WTC11 (cell line): ENCODE data around the gene PPA2. TPM values are rescaled to one million over a fixed set of nuclear protein-coding genes. Genes with fewer than 3 reads are reported as not detected.

Experiments
- ATAC-seq: fragments of 200-7000 bp; cut with Tn5 transposase; 2 replicates; pipeline ENCODE4 v1.10.0; 2021; ENCODE audit warnings: mild to moderate bottlenecking, moderate library complexity
- CTCF ChIA-PET: fragments of 300-600 bp; sonication (Branson Sonifier 250); formaldehyde crosslinking; loops from one replicate; lab custom pipeline; 2021; ENCODE audit warnings: antibody characterized with exemption; lab: Charles Lee
- POLR2A ChIA-PET: fragments of 350-600 bp; sonication (Branson Sonifier 250); formaldehyde crosslinking; loops from one replicate; lab custom pipeline; 2021; ENCODE audit warnings: antibody characterized with exemption; lab: Charles Lee
- DNase-seq: peaks from one replicate; pipeline ENCODE4 v3.0.0; 2021; ENCODE audit warnings: low spot score
- H3K27ac Mint-ChIP-seq: 2 replicates; pipeline ENCODE4 v1.8.0; 2021; ENCODE audit warnings: mixed read lengths
- H3K27me3 Mint-ChIP-seq: 2 replicates; pipeline ENCODE4 v1.8.0; 2021; ENCODE audit warnings: low read depth, mild to moderate bottlenecking, moderate library complexity, mixed read lengths
- H3K36me3 Mint-ChIP-seq: 2 replicates; pipeline ENCODE4 v1.8.0; 2021; ENCODE audit warnings: mixed read lengths
- H3K4me1 Mint-ChIP-seq: 2 replicates; pipeline ENCODE4 v1.8.0; 2022; ENCODE audit warnings: mixed read lengths
- H3K4me3 Mint-ChIP-seq: 2 replicates; pipeline ENCODE4 v1.8.0; 2021; ENCODE audit warnings: mild to moderate bottlenecking, moderate library complexity, mixed read lengths
- H3K9me3 Mint-ChIP-seq: 2 replicates; pipeline ENCODE4 v1.8.0; 2021; ENCODE audit warnings: mixed read lengths
- ESRRA ChIP-seq: sonication (generic); formaldehyde crosslinking; IDR thresholded peaks from 2 replicates; pipeline ENCODE4 v1.8.1; 2022; ENCODE audit warnings: mild to moderate bottlenecking, missing genetic modification reagents, borderline replicate concordance
- FOXJ3 ChIP-seq: sonication (generic); formaldehyde crosslinking; IDR thresholded peaks from 2 replicates; pipeline ENCODE4 v1.9.0; 2021; ENCODE audit warnings: missing genetic modification reagents, mild to moderate bottlenecking, borderline replicate concordance
- GTF2I ChIP-seq: fragments of 250-450 bp; sonication (Bioruptor Pico); conservative IDR thresholded peaks from 2 replicates; pipeline ENCODE4 v1.4.0; 2021; ENCODE audit warnings: mild to moderate bottlenecking
- MXD4 ChIP-seq: fragments of 250-450 bp; sonication (Bioruptor Pico); IDR thresholded peaks from 2 replicates; pipeline ENCODE4 v1.8.0; 2021; ENCODE audit warnings: mild to moderate bottlenecking, moderate library complexity, borderline replicate concordance
- NFE2L1 ChIP-seq: sonication (generic); formaldehyde crosslinking; IDR thresholded peaks from 2 replicates; pipeline ENCODE4 v1.8.1; 2023; ENCODE audit warnings: missing genetic modification reagents
- NR3C1 ChIP-seq: sonication (generic); formaldehyde crosslinking; conservative IDR thresholded peaks from 2 replicates; pipeline ENCODE4 v1.8.1; 2023; ENCODE audit warnings: low read depth, mild to moderate bottlenecking, missing genetic modification reagents
- OVOL2 ChIP-seq: fragments of 250-450 bp; sonication (Bioruptor Pico); IDR thresholded peaks from 2 replicates; pipeline ENCODE4 v1.9.0; 2021; ENCODE audit warnings: mild to moderate bottlenecking, borderline replicate concordance
- PRRX2 ChIP-seq: fragments of 250-450 bp; sonication (Bioruptor Pico); IDR thresholded peaks from 2 replicates; pipeline ENCODE4 v1.8.0; 2021; ENCODE audit warnings: mild to moderate bottlenecking
- SOX15 ChIP-seq: fragments of 250-450 bp; sonication (Bioruptor Pico); IDR thresholded peaks from 2 replicates; pipeline ENCODE4 v1.9.0; 2021; ENCODE audit warnings: mild to moderate bottlenecking
- ZBTB21 ChIP-seq: sonication (generic); formaldehyde crosslinking; IDR thresholded peaks from 2 replicates; pipeline ENCODE4 v1.8.1; 2023; ENCODE audit warnings: mild to moderate bottlenecking, missing genetic modification reagents, borderline replicate concordance
- ZNF121 ChIP-seq: sonication (generic); formaldehyde crosslinking; IDR thresholded peaks from 2 replicates; pipeline ENCODE4 v1.8.0; 2023; ENCODE audit warnings: missing genetic modification reagents
- ZNF138 ChIP-seq: sonication (generic); formaldehyde crosslinking; conservative IDR thresholded peaks from 2 replicates; pipeline ENCODE4 v1.8.1; 2022; ENCODE audit warnings: mild to moderate bottlenecking, moderate library complexity, missing genetic modification reagents
- ZNF232 ChIP-seq: sonication (generic); formaldehyde crosslinking; IDR thresholded peaks from 2 replicates; pipeline ENCODE4 v1.8.0; 2022; ENCODE audit warnings: mild to moderate bottlenecking, missing genetic modification reagents
- ZNF416 ChIP-seq: fragments of 250-450 bp; sonication (Bioruptor Pico); IDR thresholded peaks from 2 replicates; pipeline ENCODE4 v1.9.0; 2021; ENCODE audit warnings: mild to moderate bottlenecking, inconsistent platforms
- total RNA-seq: library from RNA; stranded (reverse); gene quantifications from 3 replicates; pipeline ENCODE4 v1.2.3, GENCODE V29; 2021
- TF ChIP-seq, protein P1 (sequence below): sonication (generic); formaldehyde crosslinking; IDR thresholded peaks from 2 replicates; pipeline ENCODE4 v1.8.1; 2022; ENCODE audit warnings: low read depth, missing genetic modification reagents, borderline replicate concordance
- TF ChIP-seq, protein P2 (sequence below): sonication (generic); formaldehyde crosslinking; IDR thresholded peaks from 2 replicates; pipeline ENCODE4 v1.8.0; 2022; ENCODE audit warnings: mild to moderate bottlenecking, missing genetic modification reagents
- TF ChIP-seq, protein P3 (sequence below): sonication (generic); formaldehyde crosslinking; IDR thresholded peaks from 2 replicates; pipeline ENCODE4 v1.8.0; 2023; ENCODE audit warnings: missing genetic modification reagents
- TF ChIP-seq, protein P4 (sequence below): sonication (generic); formaldehyde crosslinking; IDR thresholded peaks from 2 replicates; pipeline ENCODE4 v1.8.1; 2023; ENCODE audit warnings: mild to moderate bottlenecking, missing genetic modification reagents, borderline replicate concordance
- TF ChIP-seq, protein P5 (sequence below): sonication (generic); formaldehyde crosslinking; IDR thresholded peaks from 2 replicates; pipeline ENCODE4 v1.8.1; 2022; ENCODE audit warnings: mild to moderate bottlenecking, moderate library complexity, missing genetic modification reagents
- TF ChIP-seq, protein P6 (sequence below): fragments of 250-450 bp; sonication (Bioruptor Pico); IDR thresholded peaks from 2 replicates; pipeline ENCODE4 v2.1.2; 2022; ENCODE audit warnings: mild to moderate bottlenecking, moderate library complexity
- TF ChIP-seq, protein P7 (sequence below): sonication (generic); formaldehyde crosslinking; IDR thresholded peaks from 2 replicates; pipeline ENCODE4 v1.8.1; 2023; ENCODE audit warnings: mild to moderate bottlenecking, missing genetic modification reagents, moderate library complexity
- TF ChIP-seq, protein P8 (sequence below): fragments of 200-600 bp; IDR thresholded peaks from 2 replicates; pipeline ENCODE4 v1.8.0; 2022; ENCODE audit warnings: antibody characterized with exemption
- TF ChIP-seq, protein P9 (sequence below): fragments of 250-450 bp; sonication (Bioruptor Pico); IDR thresholded peaks from 2 replicates; pipeline ENCODE4 v1.9.0; 2021; ENCODE audit warnings: moderate library complexity, mild to moderate bottlenecking, inconsistent platforms, borderline replicate concordance

Gene PPA2
- total RNA-seq, 1 experiment from 2014 or later, result 50.8 TPM

DNA sequence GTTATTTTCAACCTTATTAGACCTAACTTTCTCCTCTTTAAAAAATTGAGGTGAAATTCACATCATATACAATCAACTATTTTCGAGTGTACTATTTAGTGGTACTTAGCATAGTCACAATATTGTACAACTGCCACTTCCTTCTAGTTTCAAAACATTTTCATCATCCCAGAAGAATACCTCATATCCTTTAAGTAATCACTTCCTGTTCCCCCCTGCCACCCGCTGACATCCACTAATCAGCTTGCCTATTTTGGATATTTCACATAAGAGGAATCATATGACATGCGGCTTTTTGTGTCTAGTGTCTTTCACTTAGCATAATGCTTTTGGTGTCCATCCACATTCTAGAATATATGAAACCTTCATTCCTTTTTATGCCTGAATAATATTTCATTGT is 10.0 kb upstream of the PPA2 start:
- H3K27me3 Mint-ChIP-seq, result peaks cover 22% of the 10 kb centered on the region
- ChIA-PET POLR2A (no interaction called here), CTCF (no interaction called here)
- no peaks in the 10 kb centered on the region for H3K4me1 Mint-ChIP-seq
- H3K4me3 Mint-ChIP-seq, result no peak overlapping the region
- H3K36me3 Mint-ChIP-seq, result no peaks in the 10 kb centered on the region; the same call in 1 of the 2 replicates
- DNase-seq (no peak), ATAC-seq (no peak)
- H3K9me3 Mint-ChIP-seq, result peaks cover 31% of the 10 kb centered on the region
- TF ChIP-seq SOX15, result no peak
- no peak for TF ChIP-seq GTF2I
- TF ChIP-seq, protein P1, sequence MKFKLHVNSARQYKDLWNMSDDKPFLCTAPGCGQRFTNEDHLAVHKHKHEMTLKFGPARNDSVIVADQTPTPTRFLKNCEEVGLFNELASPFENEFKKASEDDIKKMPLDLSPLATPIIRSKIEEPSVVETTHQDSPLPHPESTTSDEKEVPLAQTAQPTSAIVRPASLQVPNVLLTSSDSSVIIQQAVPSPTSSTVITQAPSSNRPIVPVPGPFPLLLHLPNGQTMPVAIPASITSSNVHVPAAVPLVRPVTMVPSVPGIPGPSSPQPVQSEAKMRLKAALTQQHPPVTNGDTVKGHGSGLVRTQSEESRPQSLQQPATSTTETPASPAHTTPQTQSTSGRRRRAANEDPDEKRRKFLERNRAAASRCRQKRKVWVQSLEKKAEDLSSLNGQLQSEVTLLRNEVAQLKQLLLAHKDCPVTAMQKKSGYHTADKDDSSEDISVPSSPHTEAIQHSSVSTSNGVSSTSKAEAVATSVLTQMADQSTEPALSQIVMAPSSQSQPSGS (CRISPR knock-in tag), result no peak
- TF ChIP-seq OVOL2 (CRISPR knock-in tag), result no peak
- TF ChIP-seq, protein P2, sequence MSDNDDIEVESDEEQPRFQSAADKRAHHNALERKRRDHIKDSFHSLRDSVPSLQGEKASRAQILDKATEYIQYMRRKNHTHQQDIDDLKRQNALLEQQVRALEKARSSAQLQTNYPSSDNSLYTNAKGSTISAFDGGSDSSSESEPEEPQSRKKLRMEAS, result no peak
- no peak for TF ChIP-seq ZNF138 (CRISPR knock-in tag)
- TF ChIP-seq FOXJ3 (CRISPR knock-in tag), result no peak
- TF ChIP-seq, protein P3, sequence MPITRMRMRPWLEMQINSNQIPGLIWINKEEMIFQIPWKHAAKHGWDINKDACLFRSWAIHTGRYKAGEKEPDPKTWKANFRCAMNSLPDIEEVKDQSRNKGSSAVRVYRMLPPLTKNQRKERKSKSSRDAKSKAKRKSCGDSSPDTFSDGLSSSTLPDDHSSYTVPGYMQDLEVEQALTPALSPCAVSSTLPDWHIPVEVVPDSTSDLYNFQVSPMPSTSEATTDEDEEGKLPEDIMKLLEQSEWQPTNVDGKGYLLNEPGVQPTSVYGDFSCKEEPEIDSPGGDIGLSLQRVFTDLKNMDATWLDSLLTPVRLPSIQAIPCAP (CRISPR knock-in tag), result no peak
- TF ChIP-seq PRRX2 (CRISPR knock-in tag), result no peak
- TF ChIP-seq, protein P4, sequence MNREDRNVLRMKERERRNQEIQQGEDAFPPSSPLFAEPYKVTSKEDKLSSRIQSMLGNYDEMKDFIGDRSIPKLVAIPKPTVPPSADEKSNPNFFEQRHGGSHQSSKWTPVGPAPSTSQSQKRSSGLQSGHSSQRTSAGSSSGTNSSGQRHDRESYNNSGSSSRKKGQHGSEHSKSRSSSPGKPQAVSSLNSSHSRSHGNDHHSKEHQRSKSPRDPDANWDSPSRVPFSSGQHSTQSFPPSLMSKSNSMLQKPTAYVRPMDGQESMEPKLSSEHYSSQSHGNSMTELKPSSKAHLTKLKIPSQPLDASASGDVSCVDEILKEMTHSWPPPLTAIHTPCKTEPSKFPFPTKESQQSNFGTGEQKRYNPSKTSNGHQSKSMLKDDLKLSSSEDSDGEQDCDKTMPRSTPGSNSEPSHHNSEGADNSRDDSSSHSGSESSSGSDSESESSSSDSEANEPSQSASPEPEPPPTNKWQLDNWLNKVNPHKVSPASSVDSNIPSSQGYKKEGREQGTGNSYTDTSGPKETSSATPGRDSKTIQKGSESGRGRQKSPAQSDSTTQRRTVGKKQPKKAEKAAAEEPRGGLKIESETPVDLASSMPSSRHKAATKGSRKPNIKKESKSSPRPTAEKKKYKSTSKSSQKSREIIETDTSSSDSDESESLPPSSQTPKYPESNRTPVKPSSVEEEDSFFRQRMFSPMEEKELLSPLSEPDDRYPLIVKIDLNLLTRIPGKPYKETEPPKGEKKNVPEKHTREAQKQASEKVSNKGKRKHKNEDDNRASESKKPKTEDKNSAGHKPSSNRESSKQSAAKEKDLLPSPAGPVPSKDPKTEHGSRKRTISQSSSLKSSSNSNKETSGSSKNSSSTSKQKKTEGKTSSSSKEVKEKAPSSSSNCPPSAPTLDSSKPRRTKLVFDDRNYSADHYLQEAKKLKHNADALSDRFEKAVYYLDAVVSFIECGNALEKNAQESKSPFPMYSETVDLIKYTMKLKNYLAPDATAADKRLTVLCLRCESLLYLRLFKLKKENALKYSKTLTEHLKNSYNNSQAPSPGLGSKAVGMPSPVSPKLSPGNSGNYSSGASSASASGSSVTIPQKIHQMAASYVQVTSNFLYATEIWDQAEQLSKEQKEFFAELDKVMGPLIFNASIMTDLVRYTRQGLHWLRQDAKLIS (CRISPR knock-in tag), result no peak
- no peak for TF ChIP-seq NR3C1 (CRISPR knock-in tag)
- TF ChIP-seq, protein P5, sequence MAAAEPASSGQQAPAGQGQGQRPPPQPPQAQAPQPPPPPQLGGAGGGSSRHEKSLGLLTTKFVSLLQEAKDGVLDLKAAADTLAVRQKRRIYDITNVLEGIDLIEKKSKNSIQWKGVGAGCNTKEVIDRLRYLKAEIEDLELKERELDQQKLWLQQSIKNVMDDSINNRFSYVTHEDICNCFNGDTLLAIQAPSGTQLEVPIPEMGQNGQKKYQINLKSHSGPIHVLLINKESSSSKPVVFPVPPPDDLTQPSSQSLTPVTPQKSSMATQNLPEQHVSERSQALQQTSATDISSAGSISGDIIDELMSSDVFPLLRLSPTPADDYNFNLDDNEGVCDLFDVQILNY (CRISPR knock-in tag), result no peak
- H3K27ac Mint-ChIP-seq, result no peak overlapping the region

DNA sequence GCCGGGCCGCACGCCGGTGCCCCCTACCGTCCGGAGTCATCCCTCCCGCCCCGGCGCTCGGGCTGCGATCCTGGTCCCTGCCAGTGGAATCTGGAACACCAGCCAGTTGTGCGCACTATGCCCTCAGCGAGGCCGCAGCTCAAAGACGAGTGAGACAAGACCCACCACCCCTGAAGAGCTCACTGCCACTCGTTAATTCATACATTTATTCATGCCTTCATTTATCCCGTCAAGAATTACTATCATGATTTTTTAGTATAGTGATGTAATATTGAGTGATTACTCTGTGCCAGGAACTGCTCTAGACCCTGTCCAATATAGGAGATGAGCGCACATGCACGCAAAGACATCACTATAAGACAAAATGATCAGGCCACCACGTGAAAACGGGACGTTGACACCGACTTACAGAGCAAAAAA is 247 bp upstream of the PPA2 start:
- peaks cover 25% of the 10 kb centered on the region for H3K27me3 Mint-ChIP-seq
- peak; percentile 86 for DNase-seq
- H3K4me3 Mint-ChIP-seq, result peak overlapping the region; percentile 98
- peak; percentile 85 for ATAC-seq
- peak overlapping the region; percentile 60; the same call in 1 of the 2 replicates for H3K27ac Mint-ChIP-seq
- H3K36me3 Mint-ChIP-seq, result no peaks in the 10 kb centered on the region
- ChIA-PET POLR2A (interaction anchor here (0.6 to 1.2 kb wide), 6 partner anchors 20 to 1159 kb away, joined by 3 to 5 read pairs (median 3); partner anchors contain the start of gene TET2), CTCF (interaction anchor here (0.6 to 2.8 kb wide), 23 partner anchors 10 to 618 kb away, joined by 3 to 13 read pairs (median 4); partner anchors contain the start of gene TET2)
- peaks cover 22% of the 10 kb centered on the region for H3K4me1 Mint-ChIP-seq
- no peaks in the 10 kb centered on the region for H3K9me3 Mint-ChIP-seq
- TF ChIP-seq SOX15 (no peak), ESRRA (no peak), MXD4 (CRISPR knock-in tag) (no peak), ZNF416 (no peak), NFE2L1 (0 out of 2 replicates have a peak, but pooled peaks have one; percentile 2), ZNF121 (CRISPR knock-in tag) (peak; percentile 80), ZBTB21 (CRISPR knock-in tag) (peak; percentile 48; the same call in 1 of the 2 replicates), ZNF232 (no peak)
- TF ChIP-seq, protein P6, sequence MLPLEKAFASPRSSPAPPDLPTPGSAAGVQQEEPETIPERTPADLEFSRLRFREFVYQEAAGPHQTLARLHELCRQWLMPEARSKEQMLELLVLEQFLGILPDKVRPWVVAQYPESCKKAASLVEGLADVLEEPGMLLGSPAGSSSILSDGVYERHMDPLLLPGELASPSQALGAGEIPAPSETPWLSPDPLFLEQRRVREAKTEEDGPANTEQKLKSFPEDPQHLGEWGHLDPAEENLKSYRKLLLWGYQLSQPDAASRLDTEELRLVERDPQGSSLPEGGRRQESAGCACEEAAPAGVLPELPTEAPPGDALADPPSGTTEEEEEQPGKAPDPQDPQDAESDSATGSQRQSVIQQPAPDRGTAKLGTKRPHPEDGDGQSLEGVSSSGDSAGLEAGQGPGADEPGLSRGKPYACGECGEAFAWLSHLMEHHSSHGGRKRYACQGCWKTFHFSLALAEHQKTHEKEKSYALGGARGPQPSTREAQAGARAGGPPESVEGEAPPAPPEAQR, result no peak
- TF ChIP-seq, protein P7, sequence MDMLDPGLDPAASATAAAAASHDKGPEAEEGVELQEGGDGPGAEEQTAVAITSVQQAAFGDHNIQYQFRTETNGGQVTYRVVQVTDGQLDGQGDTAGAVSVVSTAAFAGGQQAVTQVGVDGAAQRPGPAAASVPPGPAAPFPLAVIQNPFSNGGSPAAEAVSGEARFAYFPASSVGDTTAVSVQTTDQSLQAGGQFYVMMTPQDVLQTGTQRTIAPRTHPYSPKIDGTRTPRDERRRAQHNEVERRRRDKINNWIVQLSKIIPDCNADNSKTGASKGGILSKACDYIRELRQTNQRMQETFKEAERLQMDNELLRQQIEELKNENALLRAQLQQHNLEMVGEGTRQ, result no peak
- TF ChIP-seq, protein P2, result no peak
- TF ChIP-seq, protein P8, sequence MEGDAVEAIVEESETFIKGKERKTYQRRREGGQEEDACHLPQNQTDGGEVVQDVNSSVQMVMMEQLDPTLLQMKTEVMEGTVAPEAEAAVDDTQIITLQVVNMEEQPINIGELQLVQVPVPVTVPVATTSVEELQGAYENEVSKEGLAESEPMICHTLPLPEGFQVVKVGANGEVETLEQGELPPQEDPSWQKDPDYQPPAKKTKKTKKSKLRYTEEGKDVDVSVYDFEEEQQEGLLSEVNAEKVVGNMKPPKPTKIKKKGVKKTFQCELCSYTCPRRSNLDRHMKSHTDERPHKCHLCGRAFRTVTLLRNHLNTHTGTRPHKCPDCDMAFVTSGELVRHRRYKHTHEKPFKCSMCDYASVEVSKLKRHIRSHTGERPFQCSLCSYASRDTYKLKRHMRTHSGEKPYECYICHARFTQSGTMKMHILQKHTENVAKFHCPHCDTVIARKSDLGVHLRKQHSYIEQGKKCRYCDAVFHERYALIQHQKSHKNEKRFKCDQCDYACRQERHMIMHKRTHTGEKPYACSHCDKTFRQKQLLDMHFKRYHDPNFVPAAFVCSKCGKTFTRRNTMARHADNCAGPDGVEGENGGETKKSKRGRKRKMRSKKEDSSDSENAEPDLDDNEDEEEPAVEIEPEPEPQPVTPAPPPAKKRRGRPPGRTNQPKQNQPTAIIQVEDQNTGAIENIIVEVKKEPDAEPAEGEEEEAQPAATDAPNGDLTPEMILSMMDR, result peak; percentile 60; the same call in 1 of the 2 replicates
- TF ChIP-seq, protein P9, sequence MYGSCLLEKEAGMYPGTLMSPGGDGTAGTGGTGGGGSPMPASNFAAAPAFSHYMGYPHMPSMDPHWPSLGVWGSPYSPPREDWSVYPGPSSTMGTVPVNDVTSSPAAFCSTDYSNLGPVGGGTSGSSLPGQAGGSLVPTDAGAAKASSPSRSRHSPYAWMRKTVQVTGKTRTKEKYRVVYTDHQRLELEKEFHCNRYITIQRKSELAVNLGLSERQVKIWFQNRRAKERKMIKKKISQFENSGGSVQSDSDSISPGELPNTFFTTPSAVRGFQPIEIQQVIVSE (CRISPR knock-in tag), result no peak
